Nephron progenitor cell (in vitro differentiated cells): ENCODE measurements around the gene IL23R.
A peak's percentile ranks its signal among the peaks of the same experiment; 100 is the strongest.

Experiments
- DNase-seq: peaks from one replicate; pipeline ENCODE4 v3.0.0; 2021
- H3K27ac Mint-ChIP-seq: 2 replicates; pipeline ENCODE4 v1.8.0; 2021; ENCODE audit warnings: mild to moderate bottlenecking, moderate library complexity, mixed read lengths
- H3K27me3 Mint-ChIP-seq: 2 replicates; pipeline ENCODE4 v1.8.0; 2021; ENCODE audit warnings: mild to moderate bottlenecking, low read depth, mixed read lengths; ENCODE audit not compliant: poor library complexity
- H3K36me3 Mint-ChIP-seq: 2 replicates; pipeline ENCODE4 v1.8.0; 2021; ENCODE audit warnings: low read depth, mixed read lengths
- H3K4me1 Mint-ChIP-seq: 2 replicates; pipeline ENCODE4 v1.8.0; 2021; ENCODE audit warnings: mixed read lengths
- H3K4me3 Mint-ChIP-seq: 2 replicates; pipeline ENCODE4 v1.8.0; 2021; ENCODE audit warnings: mild to moderate bottlenecking, moderate library complexity, mixed read lengths
- H3K9me3 Mint-ChIP-seq: 2 replicates; pipeline ENCODE4 v1.8.0; 2021; ENCODE audit warnings: mild to moderate bottlenecking, moderate library complexity, mixed read lengths
- CTCF ChIP-seq: fragments of 200-600 bp; sonication (generic); IDR thresholded peaks from 2 replicates; pipeline ENCODE4 v1.5.0; 2021; ENCODE audit warnings: antibody characterized with exemption

IL23R gene

GRCh38 chr1:67300561-67300960 is 134.3 kb downstream of the IL23R start:
- H3K4me1 Mint-ChIP-seq = no peaks in the 10 kb centered on the region
- DNase-seq = no peak
- no peak overlapping the region for H3K4me3 Mint-ChIP-seq
- H3K27me3 Mint-ChIP-seq = peaks cover 12% of the 10 kb centered on the region
- no peaks in the 10 kb centered on the region for H3K36me3 Mint-ChIP-seq
- no peaks in the 10 kb centered on the region for H3K9me3 Mint-ChIP-seq
- H3K27ac Mint-ChIP-seq = no peak overlapping the region
- no peak for TF ChIP-seq CTCF

GRCh38 chr1:67304023-67304422 is 137.8 kb downstream of the IL23R start:
- no peak for DNase-seq
- Mint-ChIP-seq H3K36me3 (no peaks in the 10 kb centered on the region), H3K4me3 (no peak overlapping the region), H3K4me1 (no peaks in the 10 kb centered on the region), H3K9me3 (no peaks in the 10 kb centered on the region), H3K27me3 (peaks cover 37% of the 10 kb centered on the region), H3K27ac (no peak overlapping the region)
- TF ChIP-seq CTCF = no peak

- no peaks in the 10 kb centered on the region for H3K4me1 Mint-ChIP-seq
- peak overlapping the region; percentile 49 for H3K4me3 Mint-ChIP-seq
- no peak for TF ChIP-seq CTCF
- DNase-seq = no peak
- H3K27me3 Mint-ChIP-seq = peaks cover 48% of the 10 kb centered on the region
- H3K9me3 Mint-ChIP-seq = no peaks in the 10 kb centered on the region
- H3K36me3 Mint-ChIP-seq = no peaks in the 10 kb centered on the region
- no peak overlapping the region for H3K27ac Mint-ChIP-seq
These were observed 140.3 kb downstream of the IL23R start for GRCh38 chr1:67306547-67306946.

DNA sequence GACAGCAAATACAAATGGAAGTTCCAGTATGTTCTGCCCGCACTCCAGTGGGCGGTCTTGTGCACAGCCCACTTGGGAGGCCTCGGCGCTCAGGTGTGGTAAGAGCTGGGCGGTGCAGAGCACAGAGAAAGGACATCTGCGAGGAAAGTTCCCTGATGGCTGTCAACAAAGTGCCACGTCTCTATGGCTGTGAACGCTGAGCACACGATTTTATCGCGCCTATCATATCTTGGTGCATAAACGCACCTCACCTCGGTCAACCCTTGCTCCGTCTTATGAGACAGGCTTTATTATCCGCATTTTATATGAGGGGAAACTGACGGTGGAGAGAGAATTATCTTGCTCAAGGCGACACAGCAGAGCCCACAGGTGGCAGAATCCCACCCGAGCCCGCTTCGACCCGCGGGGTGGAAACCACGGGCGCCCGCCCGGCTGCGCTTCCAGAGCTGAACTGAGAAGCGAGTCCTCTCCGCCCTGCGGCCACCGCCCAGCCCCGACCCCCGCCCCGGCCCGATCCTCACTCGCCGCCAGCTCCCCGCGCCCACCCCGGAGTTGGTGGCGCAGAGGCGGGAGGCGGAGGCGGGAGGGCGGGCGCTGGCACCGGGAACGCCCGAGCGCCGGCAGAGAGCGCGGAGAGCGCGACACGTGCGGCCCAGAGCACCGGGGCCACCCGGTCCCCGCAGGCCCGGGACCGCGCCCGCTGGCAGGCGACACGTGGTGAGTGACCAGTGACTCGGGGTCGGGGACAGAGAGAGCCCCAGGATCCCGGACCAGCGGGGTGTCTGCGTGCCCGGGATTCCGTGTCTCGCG is 141.2 kb downstream of the IL23R start, which contains the start of gene IL12RB2:
Gene IL12RB2 (plus strand): TSS at position 623 of the 810 bp plus-strand sequence. CDS start 12,496 bp downstream, outside the sequence.
- no peak within 1 kb of the TSS for H3K27ac Mint-ChIP-seq
- no peaks in the 10 kb centered on the region for H3K9me3 Mint-ChIP-seq
- H3K4me1 Mint-ChIP-seq = no peaks in the 10 kb centered on the region
- H3K36me3 Mint-ChIP-seq = no peaks in the 10 kb centered on the region
- peaks cover 45% of the 10 kb centered on the region for H3K27me3 Mint-ChIP-seq
- DNase-seq = peak; percentile 70
- TF ChIP-seq CTCF = no peak
- H3K4me3 Mint-ChIP-seq = peak within 1 kb of the TSS; percentile 84

GRCh38 chr1:67308136-67308535 is 141.9 kb downstream of the IL23R start:
- peak overlapping the region; percentile 84 for H3K4me3 Mint-ChIP-seq
- no peaks in the 10 kb centered on the region for H3K9me3 Mint-ChIP-seq
- H3K27ac Mint-ChIP-seq = no peak overlapping the region
- no peaks in the 10 kb centered on the region for H3K36me3 Mint-ChIP-seq
- DNase-seq = no peak
- TF ChIP-seq CTCF = no peak
- H3K27me3 Mint-ChIP-seq = peaks cover 45% of the 10 kb centered on the region
- H3K4me1 Mint-ChIP-seq = no peaks in the 10 kb centered on the region
